Body of pancreas (tissue), 4 donors: ENCODE results near the gene EXOC7.

Experiments used
- POLR2A ChIP-seq, 3 donors: fragments of 450-650 bp; IDR thresholded peaks; one replicate each; pipeline ENCODE4 v1.6.1; 2016; ENCODE audit warnings: antibody characterized with exemption in 3 of 3, mild to moderate bottlenecking in 2 of 3
- TF ChIP-seq, protein P1 (sequence below), 7 experiments: fragments of 450-650 bp in 4 of 7; fragments of 200-600 bp in 3 of 7; sonication (generic) in 3 of 7; IDR thresholded peaks; one replicate each; pipeline ENCODE4 v1.5.1; 2016 to 2019; ENCODE audit warnings: antibody characterized with exemption in 7 of 7

DNA sequence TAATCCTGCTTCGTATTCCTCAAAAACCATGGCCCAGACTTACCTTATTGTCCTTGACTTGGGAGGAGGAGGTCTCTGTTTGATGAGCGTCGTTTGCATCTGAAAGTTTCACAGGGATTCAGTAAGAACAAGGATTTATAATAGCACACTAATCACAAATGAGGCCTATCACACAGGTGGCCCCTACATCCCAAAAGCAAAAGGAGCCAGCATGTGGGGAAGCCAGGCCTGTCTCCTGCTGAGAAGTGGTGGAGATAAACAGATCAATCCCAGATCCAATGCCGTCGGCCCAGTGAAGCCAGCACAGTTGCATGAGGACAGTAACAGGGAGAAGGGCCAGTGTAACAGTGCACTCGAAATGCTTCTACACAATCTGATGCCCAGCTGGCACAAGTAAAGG lies 63.2 kb downstream of the EXOC7 start:
- TF ChIP-seq, protein P1, sequence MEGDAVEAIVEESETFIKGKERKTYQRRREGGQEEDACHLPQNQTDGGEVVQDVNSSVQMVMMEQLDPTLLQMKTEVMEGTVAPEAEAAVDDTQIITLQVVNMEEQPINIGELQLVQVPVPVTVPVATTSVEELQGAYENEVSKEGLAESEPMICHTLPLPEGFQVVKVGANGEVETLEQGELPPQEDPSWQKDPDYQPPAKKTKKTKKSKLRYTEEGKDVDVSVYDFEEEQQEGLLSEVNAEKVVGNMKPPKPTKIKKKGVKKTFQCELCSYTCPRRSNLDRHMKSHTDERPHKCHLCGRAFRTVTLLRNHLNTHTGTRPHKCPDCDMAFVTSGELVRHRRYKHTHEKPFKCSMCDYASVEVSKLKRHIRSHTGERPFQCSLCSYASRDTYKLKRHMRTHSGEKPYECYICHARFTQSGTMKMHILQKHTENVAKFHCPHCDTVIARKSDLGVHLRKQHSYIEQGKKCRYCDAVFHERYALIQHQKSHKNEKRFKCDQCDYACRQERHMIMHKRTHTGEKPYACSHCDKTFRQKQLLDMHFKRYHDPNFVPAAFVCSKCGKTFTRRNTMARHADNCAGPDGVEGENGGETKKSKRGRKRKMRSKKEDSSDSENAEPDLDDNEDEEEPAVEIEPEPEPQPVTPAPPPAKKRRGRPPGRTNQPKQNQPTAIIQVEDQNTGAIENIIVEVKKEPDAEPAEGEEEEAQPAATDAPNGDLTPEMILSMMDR (IDR thresholded peaks at IDR 0.05), result no peak
- no peak for TF ChIP-seq POLR2A (IDR thresholded peaks at IDR 0.05)
